Measurements from ENCODE around the gene LBH.

GRCh38 chr2:30303095-30303494 is 71.8 kb downstream of the LBH start:
- no peak for TF ChIP-seq EP300 (IDR thresholded peaks at IDR 0.05)
- TF ChIP-seq, protein P1, sequence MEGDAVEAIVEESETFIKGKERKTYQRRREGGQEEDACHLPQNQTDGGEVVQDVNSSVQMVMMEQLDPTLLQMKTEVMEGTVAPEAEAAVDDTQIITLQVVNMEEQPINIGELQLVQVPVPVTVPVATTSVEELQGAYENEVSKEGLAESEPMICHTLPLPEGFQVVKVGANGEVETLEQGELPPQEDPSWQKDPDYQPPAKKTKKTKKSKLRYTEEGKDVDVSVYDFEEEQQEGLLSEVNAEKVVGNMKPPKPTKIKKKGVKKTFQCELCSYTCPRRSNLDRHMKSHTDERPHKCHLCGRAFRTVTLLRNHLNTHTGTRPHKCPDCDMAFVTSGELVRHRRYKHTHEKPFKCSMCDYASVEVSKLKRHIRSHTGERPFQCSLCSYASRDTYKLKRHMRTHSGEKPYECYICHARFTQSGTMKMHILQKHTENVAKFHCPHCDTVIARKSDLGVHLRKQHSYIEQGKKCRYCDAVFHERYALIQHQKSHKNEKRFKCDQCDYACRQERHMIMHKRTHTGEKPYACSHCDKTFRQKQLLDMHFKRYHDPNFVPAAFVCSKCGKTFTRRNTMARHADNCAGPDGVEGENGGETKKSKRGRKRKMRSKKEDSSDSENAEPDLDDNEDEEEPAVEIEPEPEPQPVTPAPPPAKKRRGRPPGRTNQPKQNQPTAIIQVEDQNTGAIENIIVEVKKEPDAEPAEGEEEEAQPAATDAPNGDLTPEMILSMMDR (IDR thresholded peaks at IDR 0.05), result no peak
